Keratinocyte (primary cell): ENCODE data around the gene LYPD6.

ENCODE experiments used
- CTCF ChIP-seq, 3 experiments: IDR thresholded peaks in 1 of 3; conservative IDR thresholded peaks in 1 of 3; optimal IDR thresholded peaks in 1 of 3; 2 replicates in 2 of 3; 3 replicates in 1 of 3; pipeline versions ENCODE3 to v1.5.1; 2011; ENCODE audit warnings: low read length in 3 of 3, mild to moderate bottlenecking in 3 of 3, moderate library complexity in 2 of 3, control low read depth in 1 of 3, inconsistent platforms in 1 of 3; ENCODE audit not compliant: insufficient read depth in 2 of 3; ENCODE audit errors: extremely low read depth in 1 of 3
- EZH2 ChIP-seq: IDR thresholded peaks from one replicate; pipeline ENCODE4 v1.6.1; 2012; ENCODE audit warnings: inconsistent platforms, mild to moderate bottlenecking, low read length, moderate library complexity

- TF ChIP-seq CTCF (optimal IDR thresholded peaks at IDR 0.05 in 1 of 3, IDR thresholded peaks at IDR 0.05 in 1 of 3, conservative IDR thresholded peaks at IDR 0.05 in 1 of 3; ENCODE audit: extremely low read depth in 1 of 3, insufficient read depth in 2 of 3, low read length in 3 of 3) (no peak), EZH2 (no peak)
Measured at GRCh38 chr2:149310349-149310748, 20.0 kb upstream of the LYPD6 start.
